Left lung (tissue), 10 donors: ENCODE data around the gene TMEFF1. TPM values are rescaled to one million over a fixed set of nuclear protein-coding genes. Genes with fewer than 3 reads are reported as not detected.
A peak's percentile ranks its signal among the peaks of the same experiment; 100 is the strongest.

Source experiments
- ATAC-seq: fragments of 200-7000 bp; cut with Tn5 transposase; one replicate; pipeline ENCODE4 v1.9.1; 2020; ENCODE audit warnings: moderate library complexity
- DNase-seq, 4 donors: peaks; one replicate each; pipeline ENCODE4 v3.0.0-alpha.2; 2013 to 2020
- H3K27ac ChIP-seq, 2 donors: fragments of 200-600 bp; sonication (generic) in 1 of 2; one replicate each; pipeline versions ENCODE4 v1.5.0 to v1.8.0; 2020 to 2021
- H3K27me3 ChIP-seq, 2 donors: fragments of 200-600 bp; sonication (generic) in 1 of 2; one replicate each; pipeline versions ENCODE4 v1.5.0 to v1.8.0; 2020 to 2021
- H3K36me3 ChIP-seq, 2 donors: fragments of 200-600 bp; sonication (generic) in 1 of 2; one replicate each; pipeline versions ENCODE4 v1.5.0 to v1.8.0; 2020 to 2021
- H3K4me1 ChIP-seq, 2 donors: fragments of 200-600 bp; one replicate each; pipeline ENCODE4 v1.8.0; 2021
- H3K4me3 ChIP-seq, 2 donors: fragments of 200-600 bp; sonication (generic) in 1 of 2; one replicate each; pipeline versions ENCODE4 v1.5.0 to v1.8.0; 2020 to 2021; ENCODE audit warnings: mild to moderate bottlenecking in 1 of 2
- H3K9me3 ChIP-seq, 2 donors: fragments of 200-600 bp; sonication (generic) in 1 of 2; one replicate each; pipeline versions ENCODE4 v1.5.0 to v1.8.0; 2020 to 2021
- intact Hi-C, 2 donors: fragments of 100-400 bp; cut with DNase I; formaldehyde crosslinking; loops; one replicate each; pipeline versions ENCODE4 v1.11.2 to v1.14.2; 2022
- polyA plus RNA-seq, 6 donors: library from polyadenylated mRNA; unstranded; fragments of 120-200 nt; gene quantifications; one replicate each; pipeline ENCODE4 v1.2.1, GENCODE V29; 2013; ENCODE audit not compliant: insufficient read length in 6 of 6
- total RNA-seq, 2 donors: library from RNA; stranded (reverse); fragmentation: NEBNext Ultra II Directional; extraction: Animal tissue kit (Norgen Biotek cat#: 25700); gene quantifications; one replicate each; pipeline ENCODE4 v1.2.1, GENCODE V29; 2021
- TF ChIP-seq, protein P1 (sequence below), 2 donors: fragments of 200-600 bp; sonication (generic) in 1 of 2; IDR thresholded peaks; one replicate each; pipeline versions ENCODE4 v1.5.0 to v1.8.0; 2021; ENCODE audit warnings: antibody characterized with exemption in 2 of 2
- donor health status: DM: no; HTN: yes; CAD: no.
- donor health status: DM: no; HTN: no; CAD: no.

TMEFF1 gene
- total and polyA plus RNA-seq, 8 donors: 0.58 to 4.4 (median 2.6) TPM; not detected in 1

GRCh38 chr9:100540327-100540726, 67.4 kb downstream of the TMEFF1 start:
- Histone ChIP-seq H3K4me1 (no peaks in the 10 kb centered on the region), H3K36me3 (no peaks in the 10 kb centered on the region), H3K4me3 (no peak overlapping the region), H3K9me3 (peaks cover 0 to 11% of the 10 kb centered on the region in 2 donors), H3K27me3 (no peaks in the 10 kb centered on the region), H3K27ac (no peak overlapping the region)
- TF ChIP-seq, protein P1, sequence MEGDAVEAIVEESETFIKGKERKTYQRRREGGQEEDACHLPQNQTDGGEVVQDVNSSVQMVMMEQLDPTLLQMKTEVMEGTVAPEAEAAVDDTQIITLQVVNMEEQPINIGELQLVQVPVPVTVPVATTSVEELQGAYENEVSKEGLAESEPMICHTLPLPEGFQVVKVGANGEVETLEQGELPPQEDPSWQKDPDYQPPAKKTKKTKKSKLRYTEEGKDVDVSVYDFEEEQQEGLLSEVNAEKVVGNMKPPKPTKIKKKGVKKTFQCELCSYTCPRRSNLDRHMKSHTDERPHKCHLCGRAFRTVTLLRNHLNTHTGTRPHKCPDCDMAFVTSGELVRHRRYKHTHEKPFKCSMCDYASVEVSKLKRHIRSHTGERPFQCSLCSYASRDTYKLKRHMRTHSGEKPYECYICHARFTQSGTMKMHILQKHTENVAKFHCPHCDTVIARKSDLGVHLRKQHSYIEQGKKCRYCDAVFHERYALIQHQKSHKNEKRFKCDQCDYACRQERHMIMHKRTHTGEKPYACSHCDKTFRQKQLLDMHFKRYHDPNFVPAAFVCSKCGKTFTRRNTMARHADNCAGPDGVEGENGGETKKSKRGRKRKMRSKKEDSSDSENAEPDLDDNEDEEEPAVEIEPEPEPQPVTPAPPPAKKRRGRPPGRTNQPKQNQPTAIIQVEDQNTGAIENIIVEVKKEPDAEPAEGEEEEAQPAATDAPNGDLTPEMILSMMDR (IDR thresholded peaks at IDR 0.05): no peak
- intact Hi-C loops: no loop called here
- DNase-seq (peak in 1 of 4 donors; percentile 65), ATAC-seq (no peak)

DNA sequence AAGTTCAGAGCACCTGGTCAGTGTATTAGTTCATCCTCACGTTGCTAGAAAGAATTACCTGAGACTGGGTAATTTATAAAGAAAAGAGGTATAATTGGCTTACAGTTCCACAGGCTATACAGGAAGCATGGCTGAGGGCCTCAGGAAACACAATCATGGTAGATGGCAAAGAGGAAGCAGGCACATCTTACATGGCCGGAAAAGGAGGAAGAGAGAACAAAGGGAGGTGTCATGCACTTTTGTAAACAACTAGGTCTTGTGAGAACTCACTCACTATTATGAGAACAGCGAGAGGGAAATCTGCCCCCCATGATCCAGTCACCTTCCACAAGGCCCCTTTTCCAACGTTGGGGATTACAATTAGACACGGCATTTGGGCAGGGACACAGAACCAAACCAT, 76.1 kb downstream of the TMEFF1 start:
- ATAC-seq (no peak), DNase-seq (no peak)
- H3K4me1 ChIP-seq: no peaks in the 10 kb centered on the region
- no peak overlapping the region for H3K4me3 ChIP-seq
- H3K27me3 ChIP-seq: no peaks in the 10 kb centered on the region
- no peak overlapping the region for H3K27ac ChIP-seq
- TF ChIP-seq, protein P1 (IDR thresholded peaks at IDR 0.05): no peak
- no peaks in the 10 kb centered on the region for H3K36me3 ChIP-seq
- H3K9me3 ChIP-seq: peaks cover 0 to 16% of the 10 kb centered on the region in 2 donors
- intact Hi-C loops: no loop called here

GRCh38 chr9:100554935-100555401, 82.0 kb downstream of the TMEFF1 start:
- intact Hi-C loops: no loop called here
- no peak overlapping the region for H3K4me3 ChIP-seq
- no peak overlapping the region for H3K27ac ChIP-seq
- ATAC-seq (no peak), DNase-seq (no peak)
- TF ChIP-seq, protein P1 (IDR thresholded peaks at IDR 0.05): no peak
- no peaks in the 10 kb centered on the region for H3K4me1 ChIP-seq
- H3K9me3 ChIP-seq: no peaks in the 10 kb centered on the region
- no peaks in the 10 kb centered on the region for H3K36me3 ChIP-seq
- H3K27me3 ChIP-seq: no peaks in the 10 kb centered on the region

- intact Hi-C loops: no loop called here
- no peak for ATAC-seq
- H3K36me3 ChIP-seq: no peaks in the 10 kb centered on the region
- H3K4me1 ChIP-seq: no peaks in the 10 kb centered on the region
- TF ChIP-seq, protein P1 (IDR thresholded peaks at IDR 0.05): no peak
- H3K27me3 ChIP-seq: no peaks in the 10 kb centered on the region
- DNase-seq: no peak
- H3K27ac ChIP-seq: no peak overlapping the region
- H3K4me3 ChIP-seq: no peak overlapping the region
- H3K9me3 ChIP-seq: no peaks in the 10 kb centered on the region
Measured at GRCh38 chr9:100555471-100555870, 82.5 kb downstream of the TMEFF1 start.

DNA sequence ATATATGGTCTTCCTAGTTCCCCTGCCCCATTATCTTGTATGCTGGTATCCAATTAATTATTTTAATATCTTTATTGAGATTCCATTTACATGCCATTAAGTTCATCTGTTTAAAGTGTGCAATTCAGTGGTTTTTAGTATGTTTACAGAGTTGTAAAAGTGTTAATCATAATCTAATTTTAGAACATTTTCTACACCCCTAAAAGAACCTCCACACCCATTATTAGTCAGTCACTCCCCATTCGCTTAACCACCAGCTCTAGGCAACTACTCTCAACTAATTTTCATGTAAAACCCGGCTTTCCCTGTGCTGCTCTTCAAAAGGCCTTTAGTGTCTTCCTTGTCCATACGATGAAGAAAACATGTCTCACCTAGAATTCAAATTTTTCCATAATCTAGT, 84.1 kb downstream of the TMEFF1 start:
- TF ChIP-seq, protein P1 (IDR thresholded peaks at IDR 0.05): no peak

More for the DNA sequence above, 84.1 kb downstream of the TMEFF1 start:
- no peaks in the 10 kb centered on the region for H3K4me1 ChIP-seq
- H3K27me3 ChIP-seq: no peaks in the 10 kb centered on the region
- H3K4me3 ChIP-seq: no peak overlapping the region
- DNase-seq (no peak), ATAC-seq (no peak)
- H3K9me3 ChIP-seq: no peaks in the 10 kb centered on the region
- no peaks in the 10 kb centered on the region for H3K36me3 ChIP-seq
- no peak overlapping the region for H3K27ac ChIP-seq
- intact Hi-C loops: no loop called here
